ENCODE results near the gene DENND1C.

Gene DENND1C

DNA sequence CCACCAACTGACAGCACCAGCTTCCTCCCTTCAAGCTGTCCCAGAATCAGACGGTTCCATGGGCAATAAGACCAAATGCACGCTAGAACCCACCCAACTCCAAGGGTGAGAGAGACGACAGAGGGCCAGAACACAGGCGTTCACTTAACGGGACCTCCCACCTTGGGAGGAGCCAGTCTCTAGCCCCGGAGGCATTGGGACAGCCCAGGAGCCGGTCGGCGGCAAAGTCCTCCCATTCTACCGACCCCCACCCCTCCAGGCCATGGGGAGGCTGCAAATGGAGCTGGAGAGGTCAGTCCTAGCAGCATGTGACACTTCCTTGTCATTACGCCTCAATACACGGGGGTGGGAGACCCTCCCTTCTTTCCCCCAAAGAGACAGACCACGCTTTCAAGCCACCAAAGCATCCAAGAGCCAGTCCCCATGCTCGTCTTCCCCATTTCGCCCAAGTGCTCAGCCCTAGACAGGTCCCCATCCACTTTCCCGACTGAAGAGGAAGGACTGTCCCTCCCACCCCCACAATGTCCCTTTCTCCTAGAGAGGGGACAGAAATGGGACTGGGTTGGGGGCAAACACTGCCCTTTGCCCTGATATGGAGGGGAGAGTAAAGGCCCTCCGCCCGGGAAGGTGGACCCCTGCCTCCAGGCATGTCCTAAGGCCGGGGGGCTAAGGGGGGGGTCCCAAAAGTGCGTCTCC, 57.9 kb downstream of the DENND1C start:
- H4K20me1 ChIP-seq (ENCODE audit: insufficient read depth, low read length): no peaks in the 10 kb centered on the region
- H3K36me3 ChIP-seq (ENCODE audit: insufficient read depth, low read length): peaks cover 51% of the 10 kb centered on the region
- peak overlapping the region; percentile 86 for H3K9ac ChIP-seq (ENCODE audit: low read length)
- peak overlapping the region; percentile 86 for H3K4me2 ChIP-seq (ENCODE audit: low read length)
- peaks cover 23% of the 10 kb centered on the region for H3K4me1 ChIP-seq (ENCODE audit: insufficient read depth, low read length, severe bottlenecking)
- peak overlapping the region; percentile 94 for H3K4me3 ChIP-seq (ENCODE audit: low read depth, low read length, poor library complexity, severe bottlenecking)
- no peaks in the 10 kb centered on the region for H3K9me3 ChIP-seq (ENCODE audit: low read length)
- TF ChIP-seq EZH2 (IDR thresholded peaks at IDR 0.05; ENCODE audit: borderline replicate concordance, low read length): no peak
- TF ChIP-seq, protein P1, sequence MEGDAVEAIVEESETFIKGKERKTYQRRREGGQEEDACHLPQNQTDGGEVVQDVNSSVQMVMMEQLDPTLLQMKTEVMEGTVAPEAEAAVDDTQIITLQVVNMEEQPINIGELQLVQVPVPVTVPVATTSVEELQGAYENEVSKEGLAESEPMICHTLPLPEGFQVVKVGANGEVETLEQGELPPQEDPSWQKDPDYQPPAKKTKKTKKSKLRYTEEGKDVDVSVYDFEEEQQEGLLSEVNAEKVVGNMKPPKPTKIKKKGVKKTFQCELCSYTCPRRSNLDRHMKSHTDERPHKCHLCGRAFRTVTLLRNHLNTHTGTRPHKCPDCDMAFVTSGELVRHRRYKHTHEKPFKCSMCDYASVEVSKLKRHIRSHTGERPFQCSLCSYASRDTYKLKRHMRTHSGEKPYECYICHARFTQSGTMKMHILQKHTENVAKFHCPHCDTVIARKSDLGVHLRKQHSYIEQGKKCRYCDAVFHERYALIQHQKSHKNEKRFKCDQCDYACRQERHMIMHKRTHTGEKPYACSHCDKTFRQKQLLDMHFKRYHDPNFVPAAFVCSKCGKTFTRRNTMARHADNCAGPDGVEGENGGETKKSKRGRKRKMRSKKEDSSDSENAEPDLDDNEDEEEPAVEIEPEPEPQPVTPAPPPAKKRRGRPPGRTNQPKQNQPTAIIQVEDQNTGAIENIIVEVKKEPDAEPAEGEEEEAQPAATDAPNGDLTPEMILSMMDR (IDR thresholded peaks at IDR 0.05; ENCODE audit: low read length): no peak
- peaks cover 43% of the 10 kb centered on the region for H3K79me2 ChIP-seq (ENCODE audit: insufficient read depth, low read length)
- no peak overlapping the region for H3K27ac ChIP-seq (ENCODE audit: low read depth, low read length, poor library complexity, severe bottlenecking)
- H2AFZ ChIP-seq (ENCODE audit: low read length): no peak overlapping the region
- H3K9me2 ChIP-seq (ENCODE audit: low read depth, low read length): no peaks in the 10 kb centered on the region
- no peaks in the 10 kb centered on the region for H3K27me3 ChIP-seq (ENCODE audit: insufficient read depth, low read length)
- no peaks in the 10 kb centered on the region for H3F3A ChIP-seq (ENCODE audit: insufficient read depth, low read length)

- Histone ChIP-seq H4K20me1 (ENCODE audit: insufficient read depth, low read length) (no peaks in the 10 kb centered on the region), H2AFZ (ENCODE audit: low read length) (no peak overlapping the region)
Observed at GRCh38 chr19:6421075-6422014, 60.2 kb downstream of the DENND1C start.

GRCh38 chr19:6418562-6418932, 63.0 kb downstream of the DENND1C start:
- Histone ChIP-seq H4K20me1 (ENCODE audit: insufficient read depth, low read length) (no peaks in the 10 kb centered on the region), H3F3A (ENCODE audit: insufficient read depth, low read length) (no peaks in the 10 kb centered on the region), H2AFZ (ENCODE audit: low read length) (no peak overlapping the region), H3K9me2 (ENCODE audit: low read depth, low read length) (no peaks in the 10 kb centered on the region), H3K4me2 (ENCODE audit: low read length) (no peak overlapping the region), H3K36me3 (ENCODE audit: insufficient read depth, low read length) (peaks cover 95% of the 10 kb centered on the region), H3K27ac (ENCODE audit: low read depth, low read length, poor library complexity, severe bottlenecking) (no peak overlapping the region), H3K9me3 (ENCODE audit: low read length) (no peaks in the 10 kb centered on the region), H3K4me3 (ENCODE audit: low read depth, low read length, poor library complexity, severe bottlenecking) (no peak overlapping the region), H3K9ac (ENCODE audit: low read length) (no peak overlapping the region), H3K79me2 (ENCODE audit: insufficient read depth, low read length) (peaks cover 37% of the 10 kb centered on the region), H3K4me1 (ENCODE audit: insufficient read depth, low read length, severe bottlenecking) (peaks cover 16% of the 10 kb centered on the region), H3K27me3 (ENCODE audit: insufficient read depth, low read length) (no peaks in the 10 kb centered on the region)
- TF ChIP-seq, protein P1 (IDR thresholded peaks at IDR 0.05; ENCODE audit: low read length): no peak
- TF ChIP-seq EZH2 (IDR thresholded peaks at IDR 0.05; ENCODE audit: borderline replicate concordance, low read length): no peak

More at GRCh38 chr19:6421075-6422014, 60.2 kb downstream of the DENND1C start:
- Histone ChIP-seq H3K9me3 (ENCODE audit: low read length) (no peaks in the 10 kb centered on the region), H3K4me1 (ENCODE audit: insufficient read depth, low read length, severe bottlenecking) (peaks cover 23% of the 10 kb centered on the region), H3K4me3 (ENCODE audit: low read depth, low read length, poor library complexity, severe bottlenecking) (no peak overlapping the region), H3K4me2 (ENCODE audit: low read length) (no peak overlapping the region), H3K79me2 (ENCODE audit: insufficient read depth, low read length) (peaks cover 43% of the 10 kb centered on the region), H3K27ac (ENCODE audit: low read depth, low read length, poor library complexity, severe bottlenecking) (no peak overlapping the region), H3K27me3 (ENCODE audit: insufficient read depth, low read length) (no peaks in the 10 kb centered on the region), H3F3A (ENCODE audit: insufficient read depth, low read length) (no peaks in the 10 kb centered on the region), H3K9ac (ENCODE audit: low read length) (no peak overlapping the region), H3K9me2 (ENCODE audit: low read depth, low read length) (no peaks in the 10 kb centered on the region), H3K36me3 (ENCODE audit: insufficient read depth, low read length) (peaks cover 74% of the 10 kb centered on the region)
- TF ChIP-seq, protein P1 (IDR thresholded peaks at IDR 0.05; ENCODE audit: low read length): no peak
- TF ChIP-seq EZH2 (IDR thresholded peaks at IDR 0.05; ENCODE audit: borderline replicate concordance, low read length): no peak
